AG04450 (cell line): ENCODE measurements around the gene OGA. TPM values are rescaled to one million over a fixed set of nuclear protein-coding genes. Genes with fewer than 3 reads are reported as not detected.

Experiments used
- CTCF ChIA-PET: fragments of 300-600, 350-600 bp; formaldehyde crosslinking; extraction: SDS; loops from one replicate; lab custom pipeline; 2022; ENCODE audit warnings: antibody characterized with exemption, inconsistent platforms; lab: Charles Lee
- POLR2A ChIA-PET: fragments of 350-600 bp; formaldehyde crosslinking; extraction: SDS; loops from one replicate; lab custom pipeline; 2021; ENCODE audit warnings: antibody characterized with exemption, inconsistent platforms; lab: Yijun Ruan, JAX
- DNase-seq: peaks from one replicate; pipeline ENCODE4 v3.0.0-alpha.2; 2011; ENCODE audit warnings: low read depth, low spot score
- H3K27ac ChIP-seq: one replicate; pipeline ENCODE4 v1.5.1; 2012; ENCODE audit warnings: low read depth, low read length, control low read depth
- H3K27me3 ChIP-seq: one replicate; pipeline ENCODE4 v1.6.0; 2012; ENCODE audit warnings: low read length; ENCODE audit not compliant: control insufficient read depth, insufficient read depth
- H3K4me3 ChIP-seq: 2 replicates; pipeline ENCODE4 v1.5.1; 2011; ENCODE audit warnings: mild to moderate bottlenecking, low read depth, low read length, control low read depth
- H3K9me3 ChIP-seq: 2 replicates; pipeline ENCODE4 v1.5.1; 2012; ENCODE audit warnings: low read length; ENCODE audit not compliant: control insufficient read depth, insufficient read depth
- polyA plus RNA-seq: library from polyadenylated mRNA; depleted of rRNA; stranded (reverse); fragments of >200 nt; gene quantifications from 2 replicates; pipeline ENCODE4 v1.2.3, GENCODE V29; 2011
- TF ChIP-seq, protein P1 (sequence below): IDR thresholded peaks from 2 replicates; pipeline ENCODE4 v1.5.1; 2011; ENCODE audit warnings: low read depth, low read length, control low read depth, inconsistent platforms

Gene OGA
- polyA plus RNA-seq, 1 experiment = 82.6 TPM

DNA sequence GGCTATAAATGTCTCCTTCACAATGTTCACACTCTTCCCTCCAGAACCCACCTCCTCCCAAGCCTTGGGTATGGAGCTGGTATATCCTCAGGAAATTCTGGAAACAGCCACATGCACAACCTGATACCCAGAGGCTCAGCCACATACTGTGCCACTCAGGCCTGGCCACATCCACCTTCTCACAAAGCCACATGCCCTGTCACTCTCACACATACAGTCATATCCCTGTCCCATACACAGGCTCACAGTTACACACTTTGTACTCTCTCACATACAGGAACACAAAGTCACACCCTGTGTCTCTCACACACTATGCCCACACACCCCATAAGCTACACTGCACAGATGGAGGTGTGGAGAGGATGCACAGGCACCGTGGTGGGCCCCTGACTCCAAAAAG is 15.2 kb upstream of the OGA start:
- ChIA-PET POLR2A (no interaction called here), CTCF (no interaction called here)
- DNase-seq = no peak
- Histone ChIP-seq H3K27ac (no peak overlapping the region), H3K4me3 (no peak overlapping the region), H3K9me3 (no peaks in the 10 kb centered on the region; the same call in 1 of the 2 replicates), H3K27me3 (no peaks in the 10 kb centered on the region)
- TF ChIP-seq, protein P1, sequence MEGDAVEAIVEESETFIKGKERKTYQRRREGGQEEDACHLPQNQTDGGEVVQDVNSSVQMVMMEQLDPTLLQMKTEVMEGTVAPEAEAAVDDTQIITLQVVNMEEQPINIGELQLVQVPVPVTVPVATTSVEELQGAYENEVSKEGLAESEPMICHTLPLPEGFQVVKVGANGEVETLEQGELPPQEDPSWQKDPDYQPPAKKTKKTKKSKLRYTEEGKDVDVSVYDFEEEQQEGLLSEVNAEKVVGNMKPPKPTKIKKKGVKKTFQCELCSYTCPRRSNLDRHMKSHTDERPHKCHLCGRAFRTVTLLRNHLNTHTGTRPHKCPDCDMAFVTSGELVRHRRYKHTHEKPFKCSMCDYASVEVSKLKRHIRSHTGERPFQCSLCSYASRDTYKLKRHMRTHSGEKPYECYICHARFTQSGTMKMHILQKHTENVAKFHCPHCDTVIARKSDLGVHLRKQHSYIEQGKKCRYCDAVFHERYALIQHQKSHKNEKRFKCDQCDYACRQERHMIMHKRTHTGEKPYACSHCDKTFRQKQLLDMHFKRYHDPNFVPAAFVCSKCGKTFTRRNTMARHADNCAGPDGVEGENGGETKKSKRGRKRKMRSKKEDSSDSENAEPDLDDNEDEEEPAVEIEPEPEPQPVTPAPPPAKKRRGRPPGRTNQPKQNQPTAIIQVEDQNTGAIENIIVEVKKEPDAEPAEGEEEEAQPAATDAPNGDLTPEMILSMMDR = no peak

GRCh38 chr10:101832325-101832771 is 14.1 kb upstream of the OGA start:
- H3K27ac ChIP-seq = no peak overlapping the region
- H3K4me3 ChIP-seq = no peak overlapping the region
- no peaks in the 10 kb centered on the region; the same call in 1 of the 2 replicates for H3K9me3 ChIP-seq
- ChIA-PET POLR2A (no interaction called here), CTCF (interaction anchor here (0.7 kb wide), 1 partner anchor 9 kb away, joined by 8 read pairs; no protein-coding TSS in a partner anchor)
- DNase-seq = no peak
- H3K27me3 ChIP-seq = no peaks in the 10 kb centered on the region
- TF ChIP-seq, protein P1 = no peak

DNA sequence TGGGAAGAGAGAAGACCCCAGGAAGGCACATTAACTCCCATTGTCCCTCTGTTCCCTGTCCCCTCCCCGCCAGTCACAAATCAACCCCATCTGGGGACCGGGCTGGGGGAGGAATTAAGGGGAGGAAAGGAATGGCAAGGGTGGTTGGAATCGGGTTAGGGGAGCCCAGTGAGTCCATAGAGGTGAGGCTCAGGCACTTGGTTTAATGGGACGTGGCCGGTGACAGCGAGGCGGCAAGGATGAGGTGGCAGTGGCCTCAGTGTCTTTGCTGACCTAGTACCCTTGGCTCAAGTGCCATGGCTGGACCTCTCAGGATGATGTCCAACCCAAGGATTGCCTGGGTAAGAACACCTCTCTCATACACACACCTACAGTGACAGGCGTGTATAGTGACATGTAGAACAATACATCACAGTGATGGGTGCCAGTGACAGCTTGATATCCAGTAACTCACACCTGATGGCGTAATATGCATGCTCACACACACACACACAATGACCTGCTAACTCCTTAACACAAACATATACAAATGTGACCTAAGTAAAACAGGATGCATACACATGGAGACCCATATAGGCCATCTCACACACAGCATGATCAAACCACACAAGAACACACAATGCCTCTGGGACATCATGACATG is 13.0 kb upstream of the OGA start:
- no peak for DNase-seq
- ChIA-PET CTCF (no interaction called here), POLR2A (interaction anchor here (1.0 kb wide), 1 partner anchor 13 kb away, joined by 3 read pairs; the partner anchor contains the start of gene OGA)

DNA sequence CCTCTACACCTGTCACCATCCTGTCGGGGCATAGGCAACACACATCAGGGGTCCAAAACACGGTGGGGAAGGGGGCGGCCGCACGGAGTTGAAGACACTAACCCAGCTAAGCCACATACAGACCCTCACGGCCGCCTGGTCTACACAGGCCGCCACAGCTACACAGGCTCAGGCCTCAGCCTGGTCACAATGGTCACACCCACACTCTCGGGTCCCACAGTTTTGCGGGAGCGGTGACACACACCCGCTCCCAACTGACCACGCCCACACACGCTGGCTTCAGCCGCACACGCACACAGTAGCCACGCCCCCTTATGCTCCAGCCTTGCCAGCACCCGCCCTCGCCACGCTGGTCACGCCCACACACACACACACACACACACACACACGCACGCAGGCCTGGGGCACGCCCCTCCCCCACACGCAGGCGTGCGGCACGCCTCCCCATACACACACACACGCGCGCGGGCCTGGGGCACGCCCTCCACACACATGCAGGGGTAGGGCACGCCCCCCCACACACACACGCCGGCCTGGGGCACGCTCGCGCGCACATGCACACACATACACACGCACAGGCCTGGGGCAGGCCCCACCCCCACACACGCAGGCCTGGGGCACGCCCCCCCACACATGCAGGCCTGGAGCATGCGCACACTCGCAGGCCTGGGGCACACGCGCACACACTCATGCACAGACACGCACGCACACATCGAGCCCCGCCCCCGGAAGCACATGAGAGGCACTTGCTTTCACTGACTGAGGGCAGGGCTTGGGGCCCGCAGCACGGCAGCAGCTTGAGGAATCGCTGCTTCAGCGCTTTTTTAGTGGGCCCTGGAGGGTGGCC is 12.3 kb upstream of the OGA start:
- H3K27ac ChIP-seq = peak overlapping the region; percentile 57
- POLR2A ChIA-PET = interaction anchor here (1.0 to 1.5 kb wide), 2 partner anchors 12 kb away, joined by 3 to 5 read pairs; partner anchors contain the start of gene OGA
- CTCF ChIA-PET = no interaction called here
- H3K9me3 ChIP-seq = no peaks in the 10 kb centered on the region; the same call in 1 of the 2 replicates
- H3K4me3 ChIP-seq = peak overlapping the region; percentile 55
- DNase-seq = peak; percentile 78
- no peaks in the 10 kb centered on the region for H3K27me3 ChIP-seq
- TF ChIP-seq, protein P1 = no peak

More for the DNA sequence above, 13.0 kb upstream of the OGA start:
- peak overlapping the region; percentile 57 for H3K27ac ChIP-seq
- peak overlapping the region; percentile 55 for H3K4me3 ChIP-seq
- TF ChIP-seq, protein P1 = no peak
- no peaks in the 10 kb centered on the region for H3K27me3 ChIP-seq
- no peaks in the 10 kb centered on the region; the same call in 1 of the 2 replicates for H3K9me3 ChIP-seq
